Spleen (tissue), 11 donors: Measurements from ENCODE around the gene OLFM1. TPM values are rescaled to one million over a fixed set of nuclear protein-coding genes. Genes with fewer than 3 reads are reported as not detected.

Experiments
- DNase-seq: peaks from one replicate; pipeline ENCODE4 v3.0.0-alpha.2; 2020
- H3K27ac ChIP-seq, 8 donors: fragments of 200-600 bp; sonication (generic) in 7 of 8; 1 replicate in 4 of 8; 2 replicates in 4 of 8; pipeline versions ENCODE4 v1.5.0 to v1.8.0; 2016 to 2021; ENCODE audit warnings: inconsistent platforms in 4 of 8, mild to moderate bottlenecking in 4 of 8, moderate library complexity in 1 of 8
- H3K27me3 ChIP-seq, 7 donors: fragments of 200-600 bp; sonication (generic) in 6 of 7; replicated peaks in 1 of 7; 1 replicate in 4 of 7; 2 replicates in 3 of 7; pipeline versions ENCODE4 v1.5.0 to v1.8.0; 2016 to 2021; ENCODE audit warnings: inconsistent platforms in 3 of 7, mild to moderate bottlenecking in 1 of 7
- H3K36me3 ChIP-seq, 6 donors: fragments of 200-600 bp; sonication (generic) in 5 of 6; 1 replicate in 4 of 6; 2 replicates in 2 of 6; pipeline versions ENCODE4 v1.5.0 to v1.8.0; 2016 to 2021; ENCODE audit warnings: inconsistent platforms in 2 of 6
- H3K4me1 ChIP-seq, 6 donors: fragments of 200-600 bp; sonication (generic) in 5 of 6; 1 replicate in 3 of 6; 2 replicates in 3 of 6; pipeline versions ENCODE4 v1.5.0 to v1.8.0; 2016 to 2021; ENCODE audit warnings: inconsistent platforms in 3 of 6
- H3K4me3 ChIP-seq, 8 donors: fragments of 200-600 bp; sonication (generic) in 7 of 8; 1 replicate in 4 of 8; 2 replicates in 4 of 8; pipeline versions ENCODE4 v1.5.0 to v1.8.0; 2016 to 2021; ENCODE audit warnings: inconsistent platforms in 4 of 8, mild to moderate bottlenecking in 4 of 8, moderate library complexity in 2 of 8
- H3K9me3 ChIP-seq, 8 donors: fragments of 200-600 bp; sonication (generic) in 7 of 8; 1 replicate in 4 of 8; 2 replicates in 4 of 8; pipeline versions ENCODE4 v1.5.0 to v1.8.0; 2016 to 2021; ENCODE audit warnings: inconsistent platforms in 4 of 8
- CTCF ChIP-seq, 11 experiments: fragments of 200-600 bp in 7 of 11; fragments of 450-650 bp in 4 of 11; sonication (generic) in 4 of 11; IDR thresholded peaks in 8 of 11; conservative IDR thresholded peaks in 3 of 11; 1 replicate in 7 of 11; 2 replicates in 4 of 11; pipeline versions ENCODE4 v1.4.0 to v1.8.0; 2016 to 2021; ENCODE audit warnings: antibody characterized with exemption in 11 of 11, inconsistent platforms in 4 of 11, mild to moderate bottlenecking in 1 of 11
- POLR2A ChIP-seq, 3 donors: fragments of 450-650 bp; IDR thresholded peaks; one replicate each; pipeline ENCODE4 v1.5.1; 2017; ENCODE audit warnings: antibody characterized with exemption in 3 of 3, mild to moderate bottlenecking in 1 of 3
- POLR2AphosphoS5 ChIP-seq, 3 donors: sonication (generic); formaldehyde crosslinking; IDR thresholded peaks; one replicate each; pipeline ENCODE4 v1.5.1; 2017; ENCODE audit warnings: antibody characterized with exemption in 3 of 3
- WGBS, 5 donors: extraction: QIAGEN DNeasy Blood & Tissue Kit in 3 of 5; methylation state at CpG; one replicate each; pipeline versions ENCODE4 v1.1.5 to v1.1.7; 2013 to 2018; 5-methylcytosine and 5-hydroxymethylcytosine counted together
- intact Hi-C: fragments of 100-400 bp; cut with DNase I; formaldehyde crosslinking; loops from one replicate; pipeline ENCODE4 v1.15.0; 2023; ENCODE audit warnings: low total_unique reads
- polyA plus RNA-seq, 3 donors: library from polyadenylated mRNA; stranded (reverse); fragments of 200-250 nt; gene quantifications; one replicate each; pipeline ENCODE4 v1.2.1, GENCODE V29; 2013
- total RNA-seq, 7 donors: library from RNA; depleted of rRNA in 3 of 7; stranded (reverse); fragments of >200 nt in 3 of 7; fragmentation: NEBNext Ultra II Directional in 4 of 7; extraction: Animal tissue kit (Norgen Biotek cat#: 25700) in 4 of 7; gene quantifications; one replicate each; pipeline versions ENCODE4 v1.1.0 to v1.2.1, GENCODE V29; 2016 to 2021
- donor health status: healthy with polysubstance abuse.
- donor health status: DM: no; HTN: no; CAD: no; lungs with moderate emphysema.
- donor health status: DM: no; HTN: no; CAD: no.
- donor health status: Bipolar disorder and iron deficiency.
- donor health status: healthy.
- donor health status: DM: no; HTN: no; CAD: no.
- donor health status: DM: yes; HTN: yes; CAD: no.

The OLFM1 gene
- total and polyA plus RNA-seq, 10 donors: 5.9 to 109 (median 44.7) TPM

GRCh38 chr9:135073741-135074305 lies 13.6 kb upstream of the OLFM1 start:
- intact Hi-C loops: no loop called here
- Histone ChIP-seq H3K4me1 (peaks cover 0 to 38% (median 5%) of the 10 kb centered on the region in 6 donors), H3K27me3 (peaks cover 0 to 89% (median 20%) of the 10 kb centered on the region in 7 donors), H3K4me3 (no peak overlapping the region), H3K36me3 (no peaks in the 10 kb centered on the region), H3K9me3 (no peaks in the 10 kb centered on the region), H3K27ac (no peak overlapping the region)
- DNase-seq: peak; percentile 47
- no peak for TF ChIP-seq CTCF (IDR thresholded peaks at IDR 0.05 in 8 of 11, conservative IDR thresholded peaks at IDR 0.05 in 3 of 11)
- no peak for TF ChIP-seq POLR2AphosphoS5 (IDR thresholded peaks at IDR 0.05)
- TF ChIP-seq POLR2A (IDR thresholded peaks at IDR 0.05): no peak
- WGBS, 5 donors: 78 to 93% (median 85%) methylated on average over 8 to 9 of the region's 9 CpGs

GRCh38 chr9:135074354-135075233 lies 12.9 kb upstream of the OLFM1 start:
- Histone ChIP-seq H3K4me1 (peaks cover 0 to 38% (median 5%) of the 10 kb centered on the region in 6 donors), H3K27me3 (peaks cover 0 to 84% (median 20%) of the 10 kb centered on the region in 7 donors), H3K4me3 (peak overlapping the region in 7 of 8 donors; percentile 41 to 69 (median 51)), H3K27ac (peak overlapping the region in 5 of 8 donors; percentile 62 to 68 (median 63)), H3K9me3 (no peaks in the 10 kb centered on the region), H3K36me3 (no peaks in the 10 kb centered on the region)
- TF ChIP-seq POLR2AphosphoS5 (IDR thresholded peaks at IDR 0.05): no peak
- no peak for TF ChIP-seq CTCF (IDR thresholded peaks at IDR 0.05 in 8 of 11, conservative IDR thresholded peaks at IDR 0.05 in 3 of 11)
- no peak for TF ChIP-seq POLR2A (IDR thresholded peaks at IDR 0.05)
- DNase-seq: peak; percentile 47
- intact Hi-C loops: no loop called here
- 46 to 51% (median 48%) methylated on average over 17 to 19 of the region's 19 CpGs for WGBS, 5 donors

DNA sequence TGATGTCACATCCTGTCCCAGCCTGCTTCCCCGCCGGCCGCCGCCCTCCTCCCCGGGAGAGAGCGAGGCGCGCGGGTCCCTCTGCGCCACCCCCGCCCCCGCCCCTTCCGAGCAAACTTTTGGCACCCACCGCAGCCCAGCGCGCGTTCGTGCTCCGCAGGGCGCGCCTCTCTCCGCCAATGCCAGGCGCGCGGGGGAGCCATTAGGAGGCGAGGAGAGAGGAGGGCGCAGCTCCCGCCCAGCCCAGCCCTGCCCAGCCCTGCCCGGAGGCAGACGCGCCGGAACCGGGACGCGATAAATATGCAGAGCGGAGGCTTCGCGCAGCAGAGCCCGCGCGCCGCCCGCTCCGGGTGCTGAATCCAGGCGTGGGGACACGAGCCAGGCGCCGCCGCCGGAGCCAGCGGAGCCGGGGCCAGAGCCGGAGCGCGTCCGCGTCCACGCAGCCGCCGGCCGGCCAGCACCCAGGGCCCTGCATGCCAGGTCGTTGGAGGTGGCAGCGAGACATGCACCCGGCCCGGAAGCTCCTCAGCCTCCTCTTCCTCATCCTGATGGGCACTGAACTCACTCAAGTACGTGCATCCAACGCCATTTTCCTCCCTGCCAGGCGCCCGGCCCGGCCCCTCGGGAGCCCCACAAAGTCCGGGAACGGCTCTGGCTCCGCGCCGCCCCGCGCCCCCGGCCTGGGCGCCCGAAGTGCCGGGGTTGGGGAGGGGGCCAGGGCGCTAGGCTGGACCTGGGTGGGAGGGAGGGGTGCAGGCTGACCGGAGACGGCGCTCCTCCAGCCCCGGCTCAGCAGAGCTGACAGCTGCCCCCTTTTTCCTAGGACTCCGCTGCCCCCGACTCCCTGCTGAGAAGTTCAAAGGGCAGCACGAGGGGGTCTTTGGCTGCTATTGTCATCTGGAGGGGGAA lies 12.0 kb upstream of the OLFM1 start:
- Histone ChIP-seq H3K36me3 (no peaks in the 10 kb centered on the region), H3K27ac (peak overlapping the region in 5 of 8 donors; percentile 62 to 68 (median 63)), H3K9me3 (no peaks in the 10 kb centered on the region), H3K4me1 (peaks cover 0 to 38% (median 5%) of the 10 kb centered on the region in 6 donors), H3K27me3 (peaks cover 0 to 80% (median 20%) of the 10 kb centered on the region in 7 donors), H3K4me3 (peak overlapping the region; percentile 35 to 69 (median 49))
- intact Hi-C loops: no loop called here
- TF ChIP-seq CTCF (IDR thresholded peaks at IDR 0.05 in 8 of 11, conservative IDR thresholded peaks at IDR 0.05 in 3 of 11): no peak
- peak in 1 of 3 donors; percentile 65 for TF ChIP-seq POLR2A (IDR thresholded peaks at IDR 0.05)
- TF ChIP-seq POLR2AphosphoS5 (IDR thresholded peaks at IDR 0.05): peak; percentile 55 to 80 (median 80)
- 3 to 20% (median 4%) methylated on average over 33 to 90 of the region's 90 CpGs for WGBS, 5 donors
- DNase-seq: peak; percentile 86
